GM18519 (cell line): ENCODE measurements around the gene BAZ2B.

ENCODE experiments used
- ATAC-seq: cut with Tn5 transposase; IDR thresholded peaks from one replicate; pipeline ENCODE4 v1.9.1; 2021; ENCODE audit warnings: mild to moderate bottlenecking, moderate library complexity; ENCODE audit not compliant: unreplicated experiment, low FRiP score

The BAZ2B gene

DNA sequence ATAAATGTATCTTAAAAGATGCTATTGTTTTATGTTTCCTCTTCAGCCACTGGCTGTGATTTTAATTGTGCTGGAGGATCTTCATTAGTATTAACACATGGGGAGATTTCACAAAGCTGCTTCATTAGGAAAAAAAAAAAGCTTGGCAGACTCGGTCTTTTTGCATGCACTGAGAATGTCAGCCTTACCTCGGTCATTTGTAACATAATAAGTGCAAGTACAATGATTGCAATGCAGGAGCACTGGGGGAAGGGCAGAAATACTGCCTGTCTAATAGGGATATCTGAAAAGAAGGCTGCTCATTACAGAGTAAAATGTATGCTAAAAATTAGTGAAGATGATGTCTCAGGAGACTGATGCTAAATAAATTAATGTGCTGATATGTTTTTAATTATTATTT is 1.3 kb upstream of the BAZ2B start:
- ATAC-seq, result no peak

DNA sequence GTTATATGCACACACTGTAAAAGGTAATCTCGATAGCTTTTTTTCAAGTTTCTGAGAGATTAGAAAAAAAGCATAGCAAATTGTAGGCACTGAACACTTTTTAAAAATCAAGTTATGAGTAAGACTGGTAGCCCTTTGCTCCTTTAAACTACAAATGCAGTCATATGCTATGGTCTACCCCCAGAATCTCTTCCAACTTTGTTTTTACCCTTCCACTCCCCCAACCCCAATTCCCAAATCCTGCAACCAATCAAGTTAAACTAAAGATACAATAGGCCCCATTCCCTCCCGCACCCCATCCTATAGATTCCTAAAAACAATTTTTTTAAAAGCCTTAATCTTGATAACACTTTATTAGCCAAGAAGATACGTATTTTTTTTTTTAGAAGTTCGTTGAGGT is 752 bp upstream of the BAZ2B start:
- ATAC-seq, result no peak

DNA sequence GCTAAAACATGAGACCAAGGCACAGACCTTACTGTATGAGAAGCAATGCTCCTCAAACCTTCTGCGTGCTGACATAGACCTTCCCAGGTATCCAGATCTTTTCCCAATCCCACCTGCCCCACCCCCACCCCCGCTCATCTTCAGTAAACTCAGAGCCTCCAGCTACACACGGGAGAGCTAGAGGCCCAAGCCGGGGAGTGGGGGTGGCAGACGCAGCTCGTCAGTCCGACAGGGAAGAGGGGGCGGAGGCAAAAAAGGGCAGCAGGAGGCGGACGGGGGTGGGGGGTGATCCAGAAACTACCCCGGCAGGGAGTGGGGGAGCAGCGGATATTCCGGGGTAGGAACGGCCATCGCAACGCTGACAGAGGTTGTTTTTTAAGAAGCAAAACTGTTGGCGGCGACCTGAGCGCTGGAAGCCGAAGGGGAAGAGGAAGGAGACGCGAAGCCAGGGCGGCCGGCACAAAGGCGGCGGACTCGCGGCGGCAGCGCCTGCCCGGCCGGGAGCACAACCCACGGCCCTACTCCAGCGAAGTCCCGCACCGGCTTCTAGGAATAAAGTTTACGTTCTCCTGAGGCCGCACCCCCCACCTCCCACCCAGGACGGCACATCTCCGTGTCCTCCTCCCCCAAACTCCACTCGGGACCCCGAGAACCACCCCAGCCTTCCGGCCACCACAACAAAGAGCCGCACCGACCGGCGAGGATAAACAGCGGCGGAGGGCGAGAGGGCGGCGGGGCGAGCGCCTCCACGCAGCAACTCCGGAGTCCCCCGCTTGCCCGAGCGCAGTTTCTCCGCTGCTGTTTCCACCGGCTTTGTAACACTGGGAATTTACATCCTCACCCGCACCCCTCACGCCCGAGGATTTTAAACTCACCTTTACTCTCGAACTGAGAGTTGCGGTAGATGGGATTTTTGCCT is 722 bp downstream of the BAZ2B start:
- ATAC-seq, result peak; percentile 46

DNA sequence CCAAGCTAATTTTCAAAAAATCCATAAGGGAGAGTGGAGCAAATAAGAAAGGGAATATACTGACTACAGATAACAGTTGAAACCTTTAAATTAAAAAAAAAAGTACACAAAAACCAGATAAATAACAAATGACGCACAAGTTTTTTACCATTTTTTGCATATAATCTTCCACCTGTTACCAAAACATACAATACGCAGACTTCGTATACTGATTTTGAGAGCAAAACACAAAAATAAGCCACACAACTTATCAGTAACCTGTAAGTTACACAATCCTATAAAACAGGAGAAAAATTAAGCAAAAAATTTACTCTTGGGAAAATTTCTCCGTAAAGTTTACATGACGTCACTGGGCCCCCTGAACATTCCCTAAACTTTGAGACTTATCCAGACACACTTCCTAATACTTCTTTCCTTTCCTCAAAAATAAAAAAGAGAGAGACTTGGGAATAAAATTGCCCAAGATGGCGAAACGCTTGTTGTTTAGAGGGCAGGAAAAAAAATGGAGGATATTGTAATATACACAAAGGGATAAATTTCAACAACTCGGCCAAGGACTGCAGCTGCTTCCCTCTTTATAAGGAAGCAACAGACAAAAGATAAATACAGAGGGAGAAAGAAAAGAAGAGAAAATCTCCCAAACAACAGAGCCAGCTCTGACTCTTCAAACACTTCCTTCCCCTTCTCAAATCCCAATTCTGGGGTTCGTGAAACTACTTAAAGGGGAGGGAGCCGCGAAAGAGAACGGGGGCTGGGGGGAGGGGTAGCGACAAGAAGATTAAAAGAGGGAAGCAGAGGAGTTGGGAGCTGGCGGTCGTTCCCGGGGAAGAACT is 1.6 kb downstream of the BAZ2B start:
- no peak for ATAC-seq

DNA sequence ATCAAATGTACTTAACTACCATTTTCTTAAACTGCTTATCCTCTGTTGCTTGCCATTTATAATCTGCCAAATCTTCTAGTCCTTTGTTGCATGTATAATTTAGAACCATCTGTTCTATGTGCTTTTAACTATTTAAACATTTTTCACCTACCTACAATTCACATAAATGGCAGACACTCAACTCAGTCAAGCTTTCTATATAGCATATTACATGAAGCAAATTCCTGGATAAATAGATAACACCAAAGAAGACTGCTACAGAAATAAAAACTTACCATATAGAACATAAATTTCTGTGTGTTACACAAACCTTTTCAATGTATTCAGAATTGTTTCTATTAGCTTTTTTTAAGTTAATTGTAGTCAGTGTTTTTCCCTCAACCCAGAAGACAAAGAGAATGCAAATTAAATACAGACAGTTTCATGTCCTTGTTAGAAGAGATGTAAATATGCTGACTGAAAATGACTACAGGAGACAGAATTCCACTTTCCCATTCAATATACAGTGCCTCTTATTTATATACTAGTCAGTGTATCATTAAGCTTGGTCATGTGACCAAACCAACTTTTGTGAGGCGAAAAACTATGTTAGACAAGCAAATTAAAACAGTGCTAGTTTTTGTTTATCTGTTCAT is 2.6 kb downstream of the BAZ2B start:
- no peak for ATAC-seq

DNA sequence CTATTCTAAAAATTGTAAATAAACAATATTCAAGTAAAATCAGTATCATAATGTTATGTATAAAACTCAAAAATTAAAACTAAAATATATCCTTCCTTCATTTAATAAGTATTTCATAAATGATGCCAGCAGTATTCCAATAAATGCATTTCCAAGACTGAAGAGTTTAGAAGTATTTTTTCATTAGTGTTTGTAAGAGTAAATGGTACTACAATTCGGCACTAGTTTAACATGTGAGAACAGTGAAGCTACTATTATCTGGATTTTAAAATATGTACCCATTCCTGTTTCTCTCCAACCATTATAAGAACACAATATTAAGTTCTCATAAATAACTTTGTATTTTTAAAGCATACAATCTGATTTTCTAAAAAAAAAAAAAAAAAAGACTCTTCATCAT is 3.3 kb downstream of the BAZ2B start:
- no peak for ATAC-seq

DNA sequence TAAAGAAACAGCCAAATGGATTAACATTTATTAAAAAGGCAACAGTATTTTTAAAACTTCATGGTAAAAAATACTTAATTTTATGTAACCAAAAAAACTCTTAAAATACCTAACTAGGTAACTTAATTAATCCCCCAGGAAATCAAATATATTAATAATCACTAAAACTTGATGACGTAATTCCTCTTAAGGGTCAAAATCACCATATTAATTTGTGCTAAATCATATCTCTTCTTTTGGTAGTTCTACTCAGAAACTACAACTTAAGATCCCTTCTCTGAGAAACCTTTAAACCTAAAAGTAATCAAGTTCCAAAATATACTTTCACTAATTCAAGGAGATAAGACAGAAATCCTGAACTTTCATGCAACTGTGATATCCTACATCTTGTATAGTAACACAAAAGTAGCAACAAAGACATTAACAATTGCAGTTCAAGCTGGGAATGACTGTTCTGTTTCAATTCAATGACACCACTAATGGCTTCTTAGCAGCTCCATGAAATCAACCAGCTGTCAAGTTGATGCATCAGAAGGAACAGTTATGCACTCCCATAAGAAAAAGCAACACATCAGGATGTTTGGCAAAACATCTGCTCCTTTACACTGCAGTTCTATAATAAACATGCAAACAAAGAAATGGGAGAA is 4.0 kb downstream of the BAZ2B start:
- no peak for ATAC-seq

DNA sequence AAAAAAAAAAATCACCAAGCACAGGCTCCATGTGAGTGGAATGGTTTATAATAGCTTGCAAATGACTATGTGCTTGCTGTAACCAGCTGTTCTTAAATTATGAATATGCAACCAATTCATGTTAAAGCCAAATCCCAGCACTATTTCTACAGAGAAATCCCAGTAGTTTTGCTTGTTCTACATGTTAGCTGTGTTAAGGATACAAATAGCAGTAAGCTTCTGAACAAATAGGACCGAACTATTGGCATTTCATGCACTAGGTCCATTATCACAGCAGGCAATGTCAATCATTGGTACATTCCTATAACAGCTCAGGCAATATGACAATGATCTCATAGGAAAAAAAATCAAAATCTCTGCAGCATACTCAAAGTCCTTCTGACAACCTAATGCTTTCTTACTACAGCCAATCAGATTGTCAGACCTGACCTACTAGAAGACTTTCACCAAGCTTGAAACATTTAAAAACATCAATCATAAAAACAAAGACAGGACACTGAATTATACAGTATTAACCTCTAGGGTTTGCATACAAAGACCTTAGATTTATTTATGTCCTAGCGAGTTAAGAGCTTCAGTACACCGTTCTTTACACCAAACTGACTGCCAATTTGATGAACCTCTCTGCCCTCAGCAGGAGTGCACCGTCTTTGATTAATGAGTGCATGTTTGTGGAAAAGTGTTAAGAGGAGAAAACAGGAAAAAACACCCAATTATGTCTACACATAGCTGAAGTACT is 6.4 kb downstream of the BAZ2B start:
- ATAC-seq, result no peak

DNA sequence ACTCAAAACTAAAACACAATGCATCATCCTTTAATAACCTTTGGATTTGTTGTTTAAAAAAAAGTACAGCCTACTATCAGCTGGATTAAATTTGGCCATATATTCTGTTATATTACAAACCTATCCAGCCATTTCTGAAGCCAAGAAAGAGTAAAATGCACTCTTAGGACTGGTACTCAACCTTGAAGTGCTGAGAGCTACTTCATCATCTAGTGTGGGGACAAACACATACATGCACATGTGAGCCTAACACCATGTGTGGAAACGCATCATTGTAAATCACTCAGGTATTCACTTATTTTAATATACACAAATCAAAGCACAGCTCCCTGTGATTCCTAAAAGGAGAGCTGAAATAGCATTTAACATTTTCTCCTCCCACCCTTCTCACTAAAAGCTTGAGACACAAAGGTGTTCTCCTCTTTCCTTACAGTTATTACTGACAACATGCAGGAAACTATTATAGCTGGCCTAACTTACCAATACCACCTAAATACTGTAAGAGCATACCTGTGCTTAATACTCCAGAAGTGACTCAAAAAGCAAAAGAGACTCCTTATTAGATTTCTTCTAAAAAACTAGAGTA is 7.5 kb downstream of the BAZ2B start:
- no peak for ATAC-seq

DNA sequence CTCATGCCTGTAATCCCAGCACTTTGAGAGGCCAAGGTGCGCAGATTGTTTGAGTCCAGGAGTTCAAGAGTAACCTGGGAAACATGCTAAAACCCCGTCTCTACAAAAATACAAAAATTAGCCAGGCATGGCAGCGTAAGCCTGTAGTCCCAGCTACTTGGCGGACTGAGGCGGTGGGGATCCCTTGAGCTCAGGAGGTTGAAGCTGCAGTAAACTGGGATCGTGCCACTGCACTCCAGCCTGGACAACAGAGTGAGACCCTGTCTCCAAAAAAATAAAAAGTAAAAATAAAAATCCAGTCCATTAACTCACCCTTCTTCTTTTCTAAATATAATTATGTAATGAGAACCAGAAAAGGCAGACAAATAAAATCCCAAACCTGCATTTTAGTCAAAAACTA is 8.2 kb downstream of the BAZ2B start:
- ATAC-seq, result no peak

DNA sequence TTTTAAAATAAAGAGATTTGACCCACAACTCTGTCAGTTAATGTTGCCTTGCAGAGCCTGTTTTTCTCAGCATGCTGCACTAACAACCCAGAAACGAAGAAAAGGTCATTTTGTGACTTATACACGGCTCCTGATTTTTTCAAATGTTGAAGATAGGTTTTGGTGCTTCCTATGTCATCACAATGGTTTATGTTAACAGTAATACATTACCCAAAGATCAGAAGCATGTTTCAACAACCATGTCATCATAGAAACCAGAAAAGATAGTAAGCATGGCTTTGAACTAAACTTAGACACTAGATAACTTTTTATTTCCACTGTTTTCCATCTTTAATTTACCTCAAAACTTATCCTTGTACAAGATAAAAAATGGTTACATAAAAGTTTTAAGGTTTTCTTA is 10.1 kb downstream of the BAZ2B start:
- ATAC-seq, result no peak

DNA sequence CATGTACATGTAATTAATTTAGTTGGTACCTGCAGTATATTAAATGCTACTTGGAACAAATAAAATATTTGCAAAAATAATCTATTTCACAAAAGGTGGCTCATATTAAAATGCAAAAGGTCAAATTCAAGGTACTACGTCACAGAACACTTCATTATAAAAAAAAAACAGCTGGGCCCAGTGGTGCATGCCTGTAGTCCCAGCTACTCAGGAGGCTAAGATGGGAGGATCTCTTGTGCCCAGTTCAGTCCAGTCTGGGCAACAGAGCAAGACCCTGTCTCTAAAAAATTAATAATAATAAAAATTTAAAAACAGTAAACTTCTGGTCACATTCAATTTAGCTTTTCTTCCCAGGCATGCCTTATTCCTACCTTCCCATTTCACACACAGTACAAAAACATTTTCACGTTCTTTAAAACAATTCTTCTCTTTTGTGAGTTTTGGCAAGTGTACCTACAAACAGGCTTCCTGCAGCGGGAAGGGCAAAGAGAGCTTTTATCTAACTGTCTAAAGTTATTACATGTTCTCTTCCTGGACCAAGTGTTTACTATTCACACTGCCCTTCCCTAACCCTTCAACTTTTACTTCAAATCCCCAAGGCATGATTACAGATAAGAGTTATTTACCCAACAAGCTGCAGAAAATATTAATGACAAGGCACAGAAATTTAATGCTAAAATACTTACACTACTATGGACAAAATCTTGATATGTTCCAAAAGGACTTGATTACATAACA is 10.7 kb downstream of the BAZ2B start:
- ATAC-seq, result no peak

DNA sequence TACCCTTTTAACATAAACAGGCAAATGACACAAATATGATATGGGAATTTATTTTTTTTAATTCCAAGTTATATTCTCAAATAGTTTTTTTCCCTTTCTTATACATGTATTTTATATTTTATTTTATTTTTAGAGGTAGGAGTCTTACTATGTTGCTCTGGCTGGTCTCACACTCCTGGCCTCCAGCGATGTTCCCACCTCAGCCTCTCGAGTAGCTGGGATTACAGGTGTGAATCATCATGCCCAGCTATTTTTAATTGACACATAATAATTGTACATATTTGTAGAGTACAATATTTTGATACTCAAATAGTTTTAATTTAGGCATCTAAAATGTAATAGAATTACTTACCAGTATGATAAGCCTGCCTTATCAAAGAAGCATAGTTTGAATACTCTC is 12.2 kb downstream of the BAZ2B start:
- no peak for ATAC-seq

DNA sequence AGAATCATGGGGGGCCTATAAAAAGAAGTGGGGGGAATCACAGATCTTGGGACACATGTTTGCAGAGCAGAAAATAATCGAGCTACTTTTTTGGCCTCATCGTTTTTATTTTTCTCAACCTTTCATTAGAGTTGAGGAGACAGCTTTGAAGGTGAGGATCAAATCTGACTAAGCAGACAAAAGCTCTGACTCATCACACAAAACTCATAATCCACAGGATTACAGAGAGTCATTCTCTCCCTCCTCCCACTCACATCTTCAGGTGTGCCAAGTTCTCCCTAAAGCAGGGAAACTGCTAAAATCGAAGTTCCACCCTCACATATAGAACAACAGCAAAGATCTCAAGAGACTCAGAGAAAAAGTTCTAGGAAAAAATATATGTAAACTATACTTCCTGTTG is 15.6 kb downstream of the BAZ2B start:
- no peak for ATAC-seq

DNA sequence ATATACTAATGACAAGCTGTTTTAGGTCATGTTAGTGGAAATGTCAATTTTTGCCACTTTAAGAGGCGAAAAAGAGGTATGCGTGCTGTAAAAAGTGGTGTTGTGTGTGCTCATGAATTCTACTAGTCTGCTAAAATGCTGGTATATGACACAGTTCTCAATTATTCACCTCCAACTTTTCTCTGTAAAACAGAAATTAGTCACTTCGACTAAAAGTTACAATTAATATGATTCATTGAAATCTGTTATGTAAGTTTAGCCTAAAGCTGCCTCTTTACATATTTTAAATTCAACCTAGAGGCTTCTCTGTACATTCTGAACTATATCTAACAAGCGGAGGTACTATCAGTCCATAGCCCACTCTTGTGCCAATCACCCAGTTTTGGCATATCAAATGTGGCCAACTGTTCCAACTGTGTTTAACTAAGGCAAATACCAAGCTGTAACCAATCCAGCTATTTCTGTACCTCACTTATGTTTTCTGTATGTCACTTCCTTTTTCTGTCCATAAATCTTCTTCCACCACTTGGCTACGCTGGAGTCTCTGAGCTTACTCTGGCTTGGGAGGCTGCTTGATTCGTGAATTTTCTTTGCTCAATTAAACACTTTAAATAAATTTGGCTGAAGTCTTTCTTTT is 20.8 kb downstream of the BAZ2B start:
- no peak for ATAC-seq

DNA sequence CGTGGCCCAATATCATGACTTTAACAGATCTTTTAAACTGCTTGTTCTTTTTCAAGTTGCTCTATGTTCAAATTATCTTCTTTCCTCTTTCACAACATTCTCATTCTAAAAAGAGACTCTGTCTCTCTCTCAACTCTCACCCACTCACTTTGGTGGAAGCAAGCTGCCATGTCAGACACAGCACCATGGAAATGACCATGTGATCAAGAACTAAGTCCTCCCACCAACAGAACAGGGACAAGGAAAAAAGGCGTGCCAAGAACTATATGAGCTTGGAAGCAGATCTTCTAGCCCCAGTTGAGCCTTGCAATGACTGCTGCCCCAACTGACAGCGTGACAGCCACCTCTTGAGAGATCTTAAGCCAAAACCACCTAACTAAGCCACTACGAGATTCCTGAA is 23.9 kb downstream of the BAZ2B start:
- no peak for ATAC-seq

DNA sequence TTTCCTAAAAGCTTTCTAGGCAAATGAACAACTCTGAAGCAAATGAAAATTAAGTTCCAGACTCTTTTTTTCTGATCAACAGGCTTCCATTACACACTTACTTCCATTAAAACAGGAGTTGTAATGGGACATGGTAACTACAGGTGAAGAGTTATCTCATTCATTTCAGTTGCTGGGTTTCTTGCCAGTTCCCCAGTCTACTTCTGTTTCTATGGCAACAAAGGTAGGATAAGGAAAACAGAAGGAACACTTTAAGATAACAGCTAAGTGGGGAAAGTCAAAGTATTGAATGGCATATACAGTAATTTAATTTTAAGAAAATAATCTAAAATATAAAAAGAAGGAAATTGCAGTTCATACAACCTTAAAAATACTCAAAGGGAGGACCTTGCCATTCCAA is 25.1 kb downstream of the BAZ2B start:
- ATAC-seq, result no peak

DNA sequence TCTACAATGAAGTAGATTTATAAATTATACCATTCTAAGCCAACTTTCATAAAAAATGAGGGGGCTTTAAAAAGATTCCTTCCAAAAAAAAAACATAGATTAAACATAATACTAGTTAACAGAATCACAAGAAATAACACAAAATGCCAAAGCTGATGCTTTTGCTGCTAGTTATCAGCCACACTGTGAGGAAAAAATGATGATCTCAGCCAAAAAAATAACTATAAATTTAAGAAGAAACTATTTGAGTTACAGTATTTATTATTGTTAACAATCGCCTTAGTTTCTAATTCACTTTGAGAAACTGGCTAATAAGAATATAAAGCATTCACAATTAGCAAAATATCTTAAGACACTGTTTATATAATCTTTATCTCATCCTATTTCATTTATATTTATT is 27.1 kb downstream of the BAZ2B start:
- no peak for ATAC-seq

DNA sequence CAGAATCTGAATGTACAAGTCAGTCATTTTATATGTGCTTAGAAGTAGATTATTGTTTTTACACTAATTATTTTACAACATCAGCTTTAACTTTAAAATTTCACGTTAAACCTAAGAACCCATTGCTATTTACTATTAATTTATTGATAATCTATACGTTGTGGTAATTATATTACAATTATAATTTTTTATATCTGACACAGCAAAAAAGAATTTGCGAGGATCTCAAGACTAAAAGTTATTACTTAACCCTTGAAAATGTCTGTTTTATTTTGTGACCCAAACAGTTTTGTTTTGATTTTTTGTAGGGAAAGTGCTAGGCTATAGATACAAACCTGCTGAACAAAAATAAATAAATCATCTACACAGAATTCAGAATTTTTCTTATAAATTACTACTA is 30.3 kb downstream of the BAZ2B start:
- no peak for ATAC-seq
